ENCODE results near the gene AGK. TPM values are rescaled to one million over a fixed set of nuclear protein-coding genes. Genes with fewer than 3 reads are reported as not detected.

AGK gene
- total RNA-seq = 10 to 100 TPM; 19.6 to 21.1 TPM

DNA sequence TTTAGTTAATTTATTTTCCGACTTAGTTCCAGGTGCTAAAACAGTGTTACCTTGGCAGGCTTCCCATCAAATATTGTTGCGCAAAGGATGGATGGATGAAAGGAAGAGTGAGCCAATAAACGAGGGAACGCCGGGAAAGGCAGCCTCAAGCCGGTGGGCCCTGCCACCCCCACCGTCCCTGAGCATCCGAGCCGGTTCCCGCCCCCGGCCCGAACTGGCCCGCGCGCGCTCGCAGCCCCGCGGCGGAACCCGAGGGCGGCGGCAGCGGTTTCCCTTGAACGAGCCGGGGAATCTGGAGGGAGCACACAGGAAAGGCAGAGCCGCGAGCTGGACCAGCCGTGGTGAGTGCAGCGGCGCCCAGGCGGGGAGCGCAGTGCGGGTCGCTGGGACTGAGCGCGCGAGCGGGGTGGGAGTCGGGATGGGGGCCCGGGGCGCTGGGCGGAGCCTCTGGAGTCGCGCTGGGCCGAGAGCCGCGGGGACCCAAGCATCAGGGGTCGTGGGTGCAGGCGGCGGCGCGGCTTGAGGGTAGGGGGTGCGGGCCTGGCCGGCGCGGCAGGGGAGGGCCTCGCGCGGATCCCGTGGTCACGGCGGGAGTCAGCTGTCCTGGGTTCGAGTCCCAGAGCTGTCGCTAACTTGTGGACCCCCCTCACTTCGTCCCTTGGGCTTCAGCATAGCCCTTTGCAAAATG is at the start of gene AGK:
AGK (plus strand) TSS at position 317 of the 688 bp plus-strand sequence. CDS start 4,057 bp downstream, outside the sequence.
- no peak for TF ChIP-seq CTCF (IDR thresholded peaks at IDR 0.05)
- peak; percentile 73 for DNase-seq

DNA sequence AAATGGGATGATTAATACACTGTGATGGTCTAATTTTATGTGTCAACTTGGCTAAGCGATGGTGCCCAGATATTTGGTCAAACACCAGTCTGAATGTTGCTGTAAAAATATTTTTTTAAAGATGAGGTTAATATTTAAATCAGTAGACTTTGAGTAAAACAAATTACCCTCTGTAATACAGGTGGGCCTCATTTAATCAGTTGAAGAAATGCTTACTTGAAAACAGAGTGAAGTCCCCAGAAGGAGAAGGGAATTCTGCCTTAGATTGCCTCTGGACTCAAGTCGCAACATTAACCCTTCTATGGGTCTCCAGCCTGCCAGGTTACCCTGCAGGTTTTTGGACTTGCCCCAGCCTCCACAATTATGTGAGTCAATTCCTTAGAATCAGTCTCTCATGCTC is 49.8 kb upstream of the AGK start:
- intact Hi-C loops (cut with DNase I) = no loop called here
- Histone ChIP-seq H3K4me1 (no peaks in the 10 kb centered on the region), H3K9me3 (no peaks in the 10 kb centered on the region), H3K9ac (ENCODE audit: low read depth in 2 of 2, low read length in 2 of 2) (no peak overlapping the region), H3K27me3 (no peaks in the 10 kb centered on the region), H3K27ac (no peak overlapping the region), H3K4me3 (no peak overlapping the region), H3K36me3 (no peaks in the 10 kb centered on the region)
- DNase-seq = no peak
- no peak for TF ChIP-seq CTCF (IDR thresholded peaks at IDR 0.05)

More for the DNA sequence above, at the start of gene AGK:
- intact Hi-C loops (cut with DNase I) = no loop called here
- Histone ChIP-seq H3K4me3 (peak within 1 kb of the TSS; percentile 92), H3K4me1 (peaks cover 8% of the 10 kb centered on the region), H3K9me3 (no peaks in the 10 kb centered on the region), H3K27me3 (no peaks in the 10 kb centered on the region), H3K36me3 (no peaks in the 10 kb centered on the region), H3K27ac (no peak within 1 kb of the TSS), H3K9ac (ENCODE audit: low read depth in 2 of 2, low read length in 2 of 2) (peak within 1 kb of the TSS; percentile 58 to 92)

DNA sequence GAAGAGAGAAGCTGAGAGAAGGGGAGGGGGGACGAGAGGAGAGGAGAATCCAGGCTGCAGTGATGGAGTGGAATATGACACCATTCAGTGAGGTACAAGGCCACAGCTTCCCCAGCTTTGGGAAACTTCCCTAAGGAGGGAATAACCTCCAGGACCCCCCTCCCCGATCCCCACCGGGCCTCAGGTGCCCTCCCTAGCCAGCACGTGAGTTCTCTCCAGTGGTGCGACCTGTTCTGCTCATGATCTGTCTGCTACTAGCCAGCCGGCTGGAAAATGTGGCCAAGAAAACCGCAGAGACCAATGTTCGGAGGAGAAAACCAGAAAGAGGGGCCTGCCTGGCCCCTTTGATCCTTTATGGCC is 39.9 kb upstream of the AGK start:
- no peak overlapping the region for H3K9ac ChIP-seq (ENCODE audit: low read depth in 2 of 2, low read length in 2 of 2)
- H3K27me3 ChIP-seq = peaks cover 9% of the 10 kb centered on the region

GRCh38 chr7:141511676-141512396 is 39.4 kb upstream of the AGK start:
- peak overlapping the region; percentile 22 for H3K4me3 ChIP-seq

More for the DNA sequence above, 39.9 kb upstream of the AGK start:
- DNase-seq = no peak
- Histone ChIP-seq H3K36me3 (no peaks in the 10 kb centered on the region), H3K27ac (no peak overlapping the region), H3K4me1 (no peaks in the 10 kb centered on the region), H3K4me3 (no peak overlapping the region), H3K9me3 (no peaks in the 10 kb centered on the region)
- no peak for TF ChIP-seq CTCF (IDR thresholded peaks at IDR 0.05)
- intact Hi-C loops (cut with DNase I) = no loop called here

GRCh38 chr7:141512597-141512996 is 38.6 kb upstream of the AGK start:
- H3K4me1 ChIP-seq = no peaks in the 10 kb centered on the region
- intact Hi-C loops (cut with DNase I) = no loop called here
- H3K27ac ChIP-seq = no peak overlapping the region
- TF ChIP-seq CTCF (IDR thresholded peaks at IDR 0.05) = no peak
- H3K36me3 ChIP-seq = no peaks in the 10 kb centered on the region
- no peak overlapping the region for H3K4me3 ChIP-seq
- H3K27me3 ChIP-seq = peaks cover 9% of the 10 kb centered on the region
- H3K9me3 ChIP-seq = no peaks in the 10 kb centered on the region
- H3K9ac ChIP-seq (ENCODE audit: low read depth in 2 of 2, low read length in 2 of 2) = no peak overlapping the region
- DNase-seq = no peak

More at GRCh38 chr7:141511676-141512396, 39.4 kb upstream of the AGK start:
- H3K27me3 ChIP-seq = peaks cover 9% of the 10 kb centered on the region
- no peaks in the 10 kb centered on the region for H3K9me3 ChIP-seq
- TF ChIP-seq CTCF (IDR thresholded peaks at IDR 0.05) = no peak
- no peaks in the 10 kb centered on the region for H3K4me1 ChIP-seq
- H3K9ac ChIP-seq (ENCODE audit: low read depth in 2 of 2, low read length in 2 of 2) = peak overlapping the region in 1 of 2 donors; percentile 43
- peak; percentile 20 for DNase-seq
- intact Hi-C loops (cut with DNase I) = no loop called here
- H3K36me3 ChIP-seq = no peaks in the 10 kb centered on the region
- no peak overlapping the region for H3K27ac ChIP-seq

Data from colonic mucosa (tissue), 4 donors.